ENCODE data around the gene PALLD.

GRCh38 chr4:168865854-168866253, 369.0 kb downstream of the PALLD start:
- TF ChIP-seq EZH2 (IDR thresholded peaks at IDR 0.05; ENCODE audit: insufficient read depth, poor library complexity, severe bottlenecking) (no peak), EZH2phosphoT487 (IDR thresholded peaks at IDR 0.05; ENCODE audit: insufficient read depth, low read depth) (no peak)

All from GM23248 (cell line).